Fibroblast of mammary gland (primary cell): Measurements from ENCODE around the gene ARID3C.

Experiments used
- DNase-seq: peaks from one replicate; pipeline ENCODE4 v3.0.0-alpha.2; 2010; ENCODE audit warnings: low read depth
- H3K4me3 ChIP-seq: 2 replicates; pipeline ENCODE4 v1.5.1; 2011; ENCODE audit warnings: low read depth, mild to moderate bottlenecking, low read length, moderate library complexity; ENCODE audit not compliant: control insufficient read depth
- CTCF ChIP-seq: conservative IDR thresholded peaks from 2 replicates; pipeline ENCODE4 v1.5.1; 2011; ENCODE audit warnings: low read depth, low read length, inconsistent platforms; ENCODE audit not compliant: control insufficient read depth, insufficient read depth

Gene ARID3C

GRCh38 chr9:34620061-34620994, 8.5 kb downstream of the ARID3C start, which contains the start of gene DCTN3:
Gene DCTN3 (minus strand): TSS chr9:34620495. CDS start chr9:34620464, 31 bp downstream.
- no peak for TF ChIP-seq CTCF
- peak; percentile 94 for DNase-seq
- peak within 1 kb of the TSS; percentile 97 for H3K4me3 ChIP-seq

- no peak overlapping the region for H3K4me3 ChIP-seq
- DNase-seq = no peak
- no peak for TF ChIP-seq CTCF
These were observed 13.7 kb downstream of the ARID3C start for GRCh38 chr9:34615132-34615531.

- H3K4me3 ChIP-seq = peak overlapping the region; percentile 88
- peak; percentile 73 for DNase-seq
- peak; percentile 86 for TF ChIP-seq CTCF
These were observed 16.0 kb downstream of the ARID3C start for GRCh38 chr9:34612788-34613390.

GRCh38 chr9:34611811-34612787, 16.8 kb downstream of the ARID3C start, which contains the start of gene RPP25L:
Gene RPP25L (minus strand): TSS chr9:34612097. CDS start chr9:34611296, 801 bp downstream.
- DNase-seq = peak; percentile 72
- no peak for TF ChIP-seq CTCF
- H3K4me3 ChIP-seq = peak within 1 kb of the TSS; percentile 88

GRCh38 chr9:34611251-34611810, 17.5 kb downstream of the ARID3C start:
- no peak for TF ChIP-seq CTCF
- H3K4me3 ChIP-seq = peak overlapping the region; percentile 88
- no peak for DNase-seq
